ENCODE results near the gene SLC4A11.

SLC4A11 gene

DNA sequence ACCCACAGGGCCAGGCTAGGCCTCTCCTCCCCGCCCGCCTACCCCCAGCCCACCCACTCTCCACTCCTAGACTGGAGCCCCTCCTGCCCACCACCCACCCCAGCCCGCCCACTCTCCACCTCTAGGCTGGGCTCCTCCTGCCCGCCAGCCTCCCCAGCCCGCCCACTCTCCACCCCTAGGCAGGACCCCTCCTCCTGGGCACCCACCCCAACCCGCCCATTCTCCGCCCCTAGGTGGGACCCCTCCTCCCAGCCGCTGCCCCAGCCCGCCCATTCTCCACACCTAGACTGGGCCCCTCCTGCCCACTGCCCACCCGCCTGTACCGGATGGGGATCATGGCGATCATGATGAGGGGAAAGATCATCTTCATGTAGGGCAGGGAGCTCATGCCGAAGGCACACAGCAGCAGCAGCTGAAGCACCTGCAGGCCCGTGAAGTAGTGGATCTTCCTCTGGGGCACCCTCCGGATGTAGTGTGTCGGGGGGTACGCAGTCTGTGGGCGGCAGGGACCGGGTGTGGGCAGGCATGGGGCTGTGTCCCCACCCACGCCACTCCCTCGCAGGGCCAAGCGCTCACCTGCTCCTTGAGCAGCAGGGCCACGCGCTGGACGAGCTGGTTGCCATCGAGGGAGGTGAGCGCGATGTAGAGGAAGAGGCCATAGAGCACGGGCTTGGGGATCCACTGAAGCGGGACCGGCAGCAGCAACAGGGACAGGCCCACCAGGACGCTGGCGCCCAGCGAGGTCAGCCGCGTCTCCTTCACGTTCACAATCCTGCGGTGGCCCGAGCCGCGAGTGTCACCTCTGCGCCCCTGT, 10.8 kb downstream of the SLC4A11 start:
- no peak overlapping the region for H3K4me3 ChIP-seq (ENCODE audit: low read depth, low read length)
- no peak for DNase-seq (ENCODE audit: low read depth)
- TF ChIP-seq, protein P1, sequence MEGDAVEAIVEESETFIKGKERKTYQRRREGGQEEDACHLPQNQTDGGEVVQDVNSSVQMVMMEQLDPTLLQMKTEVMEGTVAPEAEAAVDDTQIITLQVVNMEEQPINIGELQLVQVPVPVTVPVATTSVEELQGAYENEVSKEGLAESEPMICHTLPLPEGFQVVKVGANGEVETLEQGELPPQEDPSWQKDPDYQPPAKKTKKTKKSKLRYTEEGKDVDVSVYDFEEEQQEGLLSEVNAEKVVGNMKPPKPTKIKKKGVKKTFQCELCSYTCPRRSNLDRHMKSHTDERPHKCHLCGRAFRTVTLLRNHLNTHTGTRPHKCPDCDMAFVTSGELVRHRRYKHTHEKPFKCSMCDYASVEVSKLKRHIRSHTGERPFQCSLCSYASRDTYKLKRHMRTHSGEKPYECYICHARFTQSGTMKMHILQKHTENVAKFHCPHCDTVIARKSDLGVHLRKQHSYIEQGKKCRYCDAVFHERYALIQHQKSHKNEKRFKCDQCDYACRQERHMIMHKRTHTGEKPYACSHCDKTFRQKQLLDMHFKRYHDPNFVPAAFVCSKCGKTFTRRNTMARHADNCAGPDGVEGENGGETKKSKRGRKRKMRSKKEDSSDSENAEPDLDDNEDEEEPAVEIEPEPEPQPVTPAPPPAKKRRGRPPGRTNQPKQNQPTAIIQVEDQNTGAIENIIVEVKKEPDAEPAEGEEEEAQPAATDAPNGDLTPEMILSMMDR (IDR thresholded peaks at IDR 0.05; ENCODE audit: low read depth, low read length, missing control alignments) = no peak

DNA sequence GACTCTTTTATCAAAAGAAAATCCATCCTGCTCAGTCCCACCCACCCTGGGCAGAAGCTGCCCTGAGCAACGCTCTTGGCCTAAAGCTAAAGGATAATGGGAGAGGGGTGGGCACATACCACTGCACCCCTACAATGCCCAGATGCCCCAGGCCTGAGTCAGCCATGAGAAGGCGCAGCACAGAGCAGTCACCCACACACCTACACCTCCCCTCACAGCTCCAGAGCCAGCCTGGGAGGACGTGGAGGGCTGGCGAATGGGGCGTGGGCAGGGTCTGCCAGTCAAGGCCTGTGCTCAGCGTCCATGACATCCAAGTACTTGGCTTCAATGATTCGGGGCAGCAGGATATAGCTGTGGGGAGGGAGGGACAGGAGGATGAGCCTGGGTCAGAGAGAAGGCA, 11.5 kb downstream of the SLC4A11 start:
- TF ChIP-seq, protein P1 (IDR thresholded peaks at IDR 0.05; ENCODE audit: low read depth, low read length, missing control alignments) = no peak
- DNase-seq (ENCODE audit: low read depth) = no peak
- H3K4me3 ChIP-seq (ENCODE audit: low read depth, low read length) = no peak overlapping the region

DNA sequence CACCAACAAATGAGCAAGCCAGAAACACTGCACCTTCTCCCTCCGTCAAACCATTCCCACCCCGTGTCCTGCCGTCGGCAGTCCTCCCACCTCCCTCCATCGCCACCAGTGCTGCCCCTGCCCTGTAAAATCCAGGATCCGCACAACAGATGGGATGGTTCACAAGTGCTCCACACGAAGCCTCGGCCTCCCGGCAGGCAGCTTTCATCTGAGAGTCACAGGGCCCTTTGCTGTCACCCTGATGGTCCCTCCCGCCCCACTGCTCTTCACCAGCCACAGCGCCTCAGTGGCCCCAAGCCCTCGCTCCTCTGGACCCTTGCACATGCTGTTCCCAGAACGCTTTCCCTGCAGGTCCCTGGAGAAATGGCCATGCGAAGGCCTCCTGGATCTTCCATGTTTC, 12.1 kb downstream of the SLC4A11 start:
- DNase-seq (ENCODE audit: low read depth) = no peak
- TF ChIP-seq, protein P1 (IDR thresholded peaks at IDR 0.05; ENCODE audit: low read depth, low read length, missing control alignments) = no peak
- no peak overlapping the region for H3K4me3 ChIP-seq (ENCODE audit: low read depth, low read length)

DNA sequence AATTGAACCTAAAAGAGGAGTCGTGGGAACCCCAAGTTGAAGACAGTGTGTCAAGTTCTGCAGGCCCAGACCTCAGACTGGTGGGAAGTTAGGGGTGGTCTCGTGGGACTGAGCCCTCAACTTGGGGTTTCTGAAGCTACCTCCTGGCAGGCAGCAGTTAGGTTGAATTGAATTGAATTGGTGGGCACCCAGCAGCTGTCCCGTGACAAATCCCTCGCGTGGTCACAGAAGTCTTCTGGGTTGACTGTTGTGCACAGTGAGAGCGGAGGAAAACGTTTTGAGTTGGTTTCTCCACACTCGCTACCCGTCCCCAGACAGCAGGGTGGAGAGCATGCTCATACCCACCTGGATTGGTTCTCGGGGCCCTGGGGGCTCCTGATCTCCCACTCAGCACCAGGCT, 12.9 kb downstream of the SLC4A11 start:
- TF ChIP-seq, protein P1 (IDR thresholded peaks at IDR 0.05; ENCODE audit: low read depth, low read length, missing control alignments) = no peak
- H3K4me3 ChIP-seq (ENCODE audit: low read depth, low read length) = no peak overlapping the region
- no peak for DNase-seq (ENCODE audit: low read depth)

GRCh38 chr20:3224681-3225421, 14.1 kb downstream of the SLC4A11 start:
- no peak for DNase-seq (ENCODE audit: low read depth)
- TF ChIP-seq, protein P1 (IDR thresholded peaks at IDR 0.05; ENCODE audit: low read depth, low read length, missing control alignments) = no peak
- H3K4me3 ChIP-seq (ENCODE audit: low read depth, low read length) = no peak overlapping the region

GRCh38 chr20:3223994-3224680, 14.9 kb downstream of the SLC4A11 start:
- H3K4me3 ChIP-seq (ENCODE audit: low read depth, low read length) = no peak overlapping the region
- no peak for DNase-seq (ENCODE audit: low read depth)
- TF ChIP-seq, protein P1 (IDR thresholded peaks at IDR 0.05; ENCODE audit: low read depth, low read length, missing control alignments) = no peak

All from GM12864 (cell line).